ENCODE results near the gene LMF1.
"Not testable (repeated sequence)": the region's sequence is repeated elsewhere in the genome, so short reads cannot be mapped to it uniquely, and the experiment has no call there.

Gene LMF1

GRCh38 chr16:832652-833336, 138.0 kb downstream of the LMF1 start:
- no peak for DNase-seq (ENCODE audit: low read depth, low spot score)

GRCh38 chr16:831571-832413, 139.0 kb downstream of the LMF1 start:
- no peak for DNase-seq (ENCODE audit: low read depth, low spot score)

- DNase-seq (ENCODE audit: low read depth, low spot score), result no peak
Observed at GRCh38 chr16:830871-831570, 139.8 kb downstream of the LMF1 start.

GRCh38 chr16:830107-830870, 140.5 kb downstream of the LMF1 start:
- DNase-seq (ENCODE audit: low read depth, low spot score), result no peak

GRCh38 chr16:828891-829290, 141.9 kb downstream of the LMF1 start:
- no peak for DNase-seq (ENCODE audit: low read depth, low spot score)

- no peak for DNase-seq (ENCODE audit: low read depth, low spot score)
Observed at GRCh38 chr16:827513-827912, 143.3 kb downstream of the LMF1 start.

- no peak for DNase-seq (ENCODE audit: low read depth, low spot score)
Observed at GRCh38 chr16:825341-826061, 145.3 kb downstream of the LMF1 start.

- no peak for DNase-seq (ENCODE audit: low read depth, low spot score)
Observed at GRCh38 chr16:824601-825000, 146.2 kb downstream of the LMF1 start.

GRCh38 chr16:824194-824593, 146.6 kb downstream of the LMF1 start:
- DNase-seq (ENCODE audit: low read depth, low spot score), result no peak

GRCh38 chr16:822909-823297, 147.9 kb downstream of the LMF1 start:
- DNase-seq (ENCODE audit: low read depth, low spot score), result no peak

- DNase-seq (ENCODE audit: low read depth, low spot score), result no peak
Observed at GRCh38 chr16:822174-822908, 148.4 kb downstream of the LMF1 start.

- DNase-seq (ENCODE audit: low read depth, low spot score), result no peak
Observed at GRCh38 chr16:821751-822150, 149.0 kb downstream of the LMF1 start.

- no peak for DNase-seq (ENCODE audit: low read depth, low spot score)
Observed at GRCh38 chr16:820748-821147, 150.0 kb downstream of the LMF1 start.

GRCh38 chr16:820044-820408, 150.8 kb downstream of the LMF1 start:
- DNase-seq (ENCODE audit: low read depth, low spot score), result not testable (repeated sequence)

- no peak for DNase-seq (ENCODE audit: low read depth, low spot score)
Observed at GRCh38 chr16:819336-820043, 151.3 kb downstream of the LMF1 start.

- DNase-seq (ENCODE audit: low read depth, low spot score), result no peak
Observed at GRCh38 chr16:818592-818991, 152.2 kb downstream of the LMF1 start.

GRCh38 chr16:818132-818531, 152.7 kb downstream of the LMF1 start:
- DNase-seq (ENCODE audit: low read depth, low spot score), result no peak

- no peak for DNase-seq (ENCODE audit: low read depth, low spot score)
Observed at GRCh38 chr16:817001-817906, 153.5 kb downstream of the LMF1 start.

GRCh38 chr16:815861-816260, 154.9 kb downstream of the LMF1 start:
- no peak for DNase-seq (ENCODE audit: low read depth, low spot score)
